OCI-LY1 (cell line): ENCODE data around the gene NEURL1.

Source experiments
- EZH2 ChIP-seq: fragments of 200-600 bp; sonication (generic), shearing (Covaris generic); IDR thresholded peaks from 2 replicates; pipeline ENCODE4 v1.8.0; 2017; ENCODE audit warnings: borderline replicate concordance, mixed run types, mild to moderate bottlenecking, antibody characterized with exemption, low read length, moderate library complexity, mixed read lengths
- TF ChIP-seq, protein P1 (sequence below): fragments of 200-600 bp; sonication (generic), shearing (Covaris generic); IDR thresholded peaks from 2 replicates; pipeline ENCODE4 v1.5.1; 2017; ENCODE audit warnings: mild to moderate bottlenecking, antibody characterized with exemption, low read length, moderate library complexity, mixed read lengths

DNA sequence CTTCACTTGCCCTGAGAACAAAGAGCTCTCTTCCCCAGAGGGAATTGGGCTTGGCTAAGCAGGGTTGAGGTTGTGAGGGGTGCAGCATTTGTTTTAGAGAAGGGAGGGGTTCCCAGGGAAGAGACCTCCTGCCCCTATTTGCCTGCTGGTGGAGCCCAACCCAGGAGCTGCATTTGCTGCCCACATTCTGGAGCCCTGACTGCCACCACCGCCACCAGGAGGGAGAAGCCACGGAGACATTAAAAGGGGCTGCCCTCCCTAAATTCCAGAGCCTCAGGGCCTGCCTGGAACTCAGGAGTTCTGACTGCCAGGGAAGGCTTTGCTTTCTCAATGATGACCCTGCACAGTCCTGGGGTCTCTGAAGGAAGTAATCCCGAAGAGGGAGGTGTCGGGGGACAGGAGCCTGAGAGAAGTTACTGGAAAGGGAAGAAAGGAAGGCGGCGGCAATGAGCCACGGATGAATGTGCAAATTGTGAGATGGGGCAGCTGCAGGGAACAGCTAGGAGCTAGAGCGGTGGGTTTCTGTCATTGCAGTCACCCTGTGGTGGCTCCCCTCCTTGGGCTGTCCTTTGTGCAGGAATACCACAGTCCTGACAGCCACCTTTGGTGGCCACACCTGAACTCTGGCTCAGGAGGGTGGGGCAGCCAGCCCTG is 51.3 kb downstream of the NEURL1 start:
- TF ChIP-seq, protein P1, sequence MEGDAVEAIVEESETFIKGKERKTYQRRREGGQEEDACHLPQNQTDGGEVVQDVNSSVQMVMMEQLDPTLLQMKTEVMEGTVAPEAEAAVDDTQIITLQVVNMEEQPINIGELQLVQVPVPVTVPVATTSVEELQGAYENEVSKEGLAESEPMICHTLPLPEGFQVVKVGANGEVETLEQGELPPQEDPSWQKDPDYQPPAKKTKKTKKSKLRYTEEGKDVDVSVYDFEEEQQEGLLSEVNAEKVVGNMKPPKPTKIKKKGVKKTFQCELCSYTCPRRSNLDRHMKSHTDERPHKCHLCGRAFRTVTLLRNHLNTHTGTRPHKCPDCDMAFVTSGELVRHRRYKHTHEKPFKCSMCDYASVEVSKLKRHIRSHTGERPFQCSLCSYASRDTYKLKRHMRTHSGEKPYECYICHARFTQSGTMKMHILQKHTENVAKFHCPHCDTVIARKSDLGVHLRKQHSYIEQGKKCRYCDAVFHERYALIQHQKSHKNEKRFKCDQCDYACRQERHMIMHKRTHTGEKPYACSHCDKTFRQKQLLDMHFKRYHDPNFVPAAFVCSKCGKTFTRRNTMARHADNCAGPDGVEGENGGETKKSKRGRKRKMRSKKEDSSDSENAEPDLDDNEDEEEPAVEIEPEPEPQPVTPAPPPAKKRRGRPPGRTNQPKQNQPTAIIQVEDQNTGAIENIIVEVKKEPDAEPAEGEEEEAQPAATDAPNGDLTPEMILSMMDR = no peak
- TF ChIP-seq EZH2 = no peak
